Measurements from ENCODE around the gene TTLL9. TPM values are rescaled to one million over a fixed set of nuclear protein-coding genes. Genes with fewer than 3 reads are reported as not detected.

The TTLL9 gene
- total RNA-seq, 3 donors from 2014 or later, result 0.16 to 2.9 (median 0.98) TPM

DNA sequence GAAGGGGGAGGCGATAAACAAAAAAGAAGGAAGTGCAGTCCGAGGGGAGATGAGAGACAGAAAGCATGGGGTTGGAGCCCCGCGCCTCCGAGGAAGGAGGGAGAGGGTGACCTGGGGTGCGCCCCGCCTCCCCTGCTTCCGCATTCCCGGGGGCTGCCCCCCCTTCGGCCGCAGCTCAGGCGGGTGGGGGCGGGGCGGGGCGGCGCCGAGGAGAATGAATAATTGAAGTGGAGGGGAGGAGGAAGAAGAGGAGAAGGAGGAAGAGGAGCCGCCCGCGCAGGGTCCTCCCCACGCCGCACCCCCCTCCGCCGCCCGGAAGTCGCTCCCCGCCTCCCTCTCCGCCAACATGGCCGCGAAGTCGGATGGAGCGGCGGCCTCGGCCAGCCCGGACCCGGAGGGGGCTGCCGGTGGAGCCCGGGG, 97.4 kb downstream of the TTLL9 start, which contains the start of gene XKR7:
XKR7 (plus strand) TSS at position 322 of the 420 bp plus-strand sequence; CDS start at position 347, 25 bp downstream.
- Histone ChIP-seq H3K36me3 (no peaks in the 10 kb centered on the region), H3K4me3 (peak within 1 kb of the TSS in 2 of 3 donors; percentile 6 to 40), H3K9me3 (no peaks in the 10 kb centered on the region), H3K27me3 (peaks cover 0 to 57% of the 10 kb centered on the region in 2 donors), H3K27ac (no peak within 1 kb of the TSS), H3K4me1 (no peaks in the 10 kb centered on the region)
- no peak for DNase-seq (ENCODE audit: low spot score in 2 of 2)
- no peak for TF ChIP-seq POLR2AphosphoS5 (IDR thresholded peaks at IDR 0.05)
- intact Hi-C loops (cut with DNase I; ENCODE audit: low total_unique reads), result no loop called here

DNA sequence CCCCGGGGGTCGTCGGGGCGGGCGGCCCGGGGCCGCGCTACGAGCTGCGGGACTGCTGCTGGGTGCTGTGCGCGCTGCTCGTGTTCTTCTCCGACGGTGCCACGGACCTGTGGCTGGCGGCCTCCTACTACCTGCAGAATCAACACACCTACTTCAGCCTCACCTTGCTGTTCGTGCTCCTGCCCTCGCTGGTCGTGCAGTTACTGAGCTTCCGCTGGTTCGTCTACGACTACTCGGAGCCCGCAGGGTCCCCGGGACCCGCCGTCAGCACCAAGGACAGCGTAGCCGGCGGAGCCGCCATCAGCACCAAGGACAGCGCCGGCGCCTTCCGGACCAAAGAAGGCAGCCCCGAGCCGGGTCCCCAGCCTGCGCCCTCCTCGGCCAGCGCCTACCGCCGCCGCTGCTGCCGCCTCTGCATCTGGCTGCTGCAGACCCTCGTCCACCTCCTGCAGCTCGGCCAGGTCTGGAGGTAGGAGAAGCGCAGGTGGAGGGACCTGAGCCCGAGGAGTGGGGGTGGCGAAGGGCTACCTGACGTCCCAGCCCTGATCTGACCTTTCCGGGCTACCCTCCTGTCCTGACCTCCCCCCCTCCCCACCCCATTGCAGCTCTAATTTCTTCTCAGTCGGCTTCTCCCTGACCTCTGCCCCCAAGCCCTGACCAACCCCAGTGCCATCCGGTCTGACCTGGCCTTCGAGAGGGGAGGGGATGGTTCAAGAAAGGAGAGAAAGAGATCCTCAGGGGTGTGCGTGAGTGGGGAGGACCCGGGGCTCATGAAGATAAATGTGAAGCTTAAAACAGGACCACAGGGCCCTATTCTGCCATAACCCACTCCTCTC, 98.1 kb downstream of the TTLL9 start:
- no peak for TF ChIP-seq POLR2A (IDR thresholded peaks at IDR 0.05)
- peak in 2 of 3 donors; percentile 26 for TF ChIP-seq POLR2AphosphoS5 (IDR thresholded peaks at IDR 0.05)
- Histone ChIP-seq H3K27me3 (peaks cover 0 to 54% of the 10 kb centered on the region in 2 donors), H3K4me3 (peak overlapping the region in 1 of 3 donors; percentile 40), H3K27ac (no peak overlapping the region), H3K4me1 (no peaks in the 10 kb centered on the region), H3K36me3 (no peaks in the 10 kb centered on the region), H3K9me3 (no peaks in the 10 kb centered on the region)
- intact Hi-C loops (cut with DNase I; ENCODE audit: low total_unique reads), result no loop called here
- DNase-seq (ENCODE audit: low spot score in 2 of 2), result peak in 1 of 2 donors; percentile 73

DNA sequence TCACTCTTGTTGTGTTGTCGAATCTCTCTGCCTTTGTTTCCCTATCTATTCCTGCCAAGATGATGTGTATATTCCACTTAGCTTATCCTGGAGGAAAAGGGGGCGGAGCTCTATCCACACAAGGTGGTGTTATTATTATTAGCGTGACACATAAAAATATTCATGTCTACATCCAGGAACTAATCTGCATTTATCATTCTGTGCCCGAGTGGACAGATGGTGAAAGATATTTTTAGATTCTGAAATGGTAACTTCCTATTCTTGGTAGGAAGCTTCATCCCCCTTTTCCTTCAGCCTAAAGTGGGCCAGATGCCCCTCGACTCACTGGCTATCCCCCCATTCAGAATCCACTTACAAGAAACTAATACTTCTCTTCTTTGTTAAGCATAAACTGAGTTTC, 99.6 kb downstream of the TTLL9 start:
- intact Hi-C loops (cut with DNase I; ENCODE audit: low total_unique reads), result no loop called here
- H3K4me3 ChIP-seq, result no peak overlapping the region
- no peaks in the 10 kb centered on the region for H3K36me3 ChIP-seq
- no peaks in the 10 kb centered on the region for H3K4me1 ChIP-seq
- H3K27me3 ChIP-seq, result peaks cover 0 to 52% of the 10 kb centered on the region in 2 donors
- no peak for DNase-seq (ENCODE audit: low spot score in 2 of 2)
- TF ChIP-seq POLR2A (IDR thresholded peaks at IDR 0.05) (no peak), POLR2AphosphoS5 (IDR thresholded peaks at IDR 0.05) (no peak)
- TF ChIP-seq, protein P1, sequence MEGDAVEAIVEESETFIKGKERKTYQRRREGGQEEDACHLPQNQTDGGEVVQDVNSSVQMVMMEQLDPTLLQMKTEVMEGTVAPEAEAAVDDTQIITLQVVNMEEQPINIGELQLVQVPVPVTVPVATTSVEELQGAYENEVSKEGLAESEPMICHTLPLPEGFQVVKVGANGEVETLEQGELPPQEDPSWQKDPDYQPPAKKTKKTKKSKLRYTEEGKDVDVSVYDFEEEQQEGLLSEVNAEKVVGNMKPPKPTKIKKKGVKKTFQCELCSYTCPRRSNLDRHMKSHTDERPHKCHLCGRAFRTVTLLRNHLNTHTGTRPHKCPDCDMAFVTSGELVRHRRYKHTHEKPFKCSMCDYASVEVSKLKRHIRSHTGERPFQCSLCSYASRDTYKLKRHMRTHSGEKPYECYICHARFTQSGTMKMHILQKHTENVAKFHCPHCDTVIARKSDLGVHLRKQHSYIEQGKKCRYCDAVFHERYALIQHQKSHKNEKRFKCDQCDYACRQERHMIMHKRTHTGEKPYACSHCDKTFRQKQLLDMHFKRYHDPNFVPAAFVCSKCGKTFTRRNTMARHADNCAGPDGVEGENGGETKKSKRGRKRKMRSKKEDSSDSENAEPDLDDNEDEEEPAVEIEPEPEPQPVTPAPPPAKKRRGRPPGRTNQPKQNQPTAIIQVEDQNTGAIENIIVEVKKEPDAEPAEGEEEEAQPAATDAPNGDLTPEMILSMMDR (IDR thresholded peaks at IDR 0.05), result no peak
- H3K9me3 ChIP-seq, result no peaks in the 10 kb centered on the region
- H3K27ac ChIP-seq, result no peak overlapping the region

DNA sequence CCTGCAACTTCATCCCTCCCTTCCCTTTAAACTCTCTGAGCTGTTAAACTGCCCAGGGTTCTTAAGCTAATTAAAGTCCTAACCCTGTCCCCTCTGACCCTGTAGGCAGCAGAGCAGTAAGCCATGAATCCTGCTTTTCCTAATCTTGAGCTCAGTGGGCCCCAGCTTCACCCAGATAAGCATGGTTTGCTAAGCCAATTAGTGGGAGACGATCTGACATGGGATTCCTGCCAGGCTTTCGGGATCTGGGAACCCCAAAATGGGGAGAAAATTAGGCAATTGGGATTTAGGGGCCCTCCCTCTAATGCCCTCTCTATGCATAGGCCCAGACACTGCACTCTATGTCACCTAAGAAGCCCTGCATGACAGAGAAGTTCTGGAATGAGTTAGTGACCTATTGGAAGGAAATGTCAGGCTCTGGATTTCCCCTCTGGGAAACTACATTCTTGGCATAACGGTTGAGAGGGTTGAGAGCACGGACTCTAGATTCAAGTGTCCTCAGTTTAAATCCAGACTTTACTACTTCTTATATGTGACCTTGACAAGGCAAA, 102.1 kb downstream of the TTLL9 start:
- intact Hi-C loops (cut with DNase I; ENCODE audit: low total_unique reads), result no loop called here
- Histone ChIP-seq H3K4me1 (no peaks in the 10 kb centered on the region), H3K36me3 (no peaks in the 10 kb centered on the region), H3K4me3 (no peak overlapping the region), H3K27me3 (peaks cover 0 to 34% of the 10 kb centered on the region in 2 donors), H3K27ac (no peak overlapping the region), H3K9me3 (no peaks in the 10 kb centered on the region)
- DNase-seq (ENCODE audit: low spot score in 2 of 2), result no peak
- no peak for TF ChIP-seq POLR2AphosphoS5 (IDR thresholded peaks at IDR 0.05)
- TF ChIP-seq POLR2A (IDR thresholded peaks at IDR 0.05), result no peak
- TF ChIP-seq, protein P1 (IDR thresholded peaks at IDR 0.05), result no peak

DNA sequence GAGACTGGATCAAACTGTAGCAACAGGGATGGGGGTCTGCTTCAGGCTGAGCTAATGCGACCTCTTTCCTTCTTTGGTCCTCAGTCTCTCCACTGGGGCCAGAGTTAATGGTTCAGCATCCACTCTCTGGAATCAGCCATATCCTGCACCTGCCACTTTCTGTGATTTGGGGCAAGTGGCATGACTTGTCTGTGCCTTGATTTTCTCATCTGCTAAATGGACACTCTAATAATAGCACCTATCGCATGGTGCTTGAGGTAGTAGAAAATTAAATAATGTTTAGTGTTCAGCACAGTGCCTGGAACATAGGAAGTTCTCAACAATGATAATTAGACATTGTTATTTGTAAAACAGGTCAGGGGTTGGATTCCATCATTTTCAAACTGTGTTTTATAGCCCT, 103.9 kb downstream of the TTLL9 start:
- H3K27me3 ChIP-seq, result peaks cover 0 to 18% of the 10 kb centered on the region in 2 donors
- intact Hi-C loops (cut with DNase I; ENCODE audit: low total_unique reads), result no loop called here

More for the DNA sequence above, 103.9 kb downstream of the TTLL9 start:
- no peak overlapping the region for H3K4me3 ChIP-seq
- no peaks in the 10 kb centered on the region for H3K4me1 ChIP-seq
- no peak overlapping the region for H3K27ac ChIP-seq
- no peaks in the 10 kb centered on the region for H3K36me3 ChIP-seq
- no peak for TF ChIP-seq POLR2A (IDR thresholded peaks at IDR 0.05)
- TF ChIP-seq, protein P1 (IDR thresholded peaks at IDR 0.05), result no peak
- DNase-seq (ENCODE audit: low spot score in 2 of 2), result no peak
- no peaks in the 10 kb centered on the region for H3K9me3 ChIP-seq

All from breast epithelium (tissue), 4 donors.